K562 (cell line): ENCODE data around the gene SRP9. TPM values are rescaled to one million over a fixed set of nuclear protein-coding genes. Genes with fewer than 3 reads are reported as not detected.

Experiments used
- CBFA2T2 ChIP-seq: fragments of 450-650 bp; conservative IDR thresholded peaks from 2 replicates; pipeline ENCODE4 v1.6.1; 2017; ENCODE audit warnings: mild to moderate bottlenecking
- CTCFL ChIP-seq: IDR thresholded peaks from 2 replicates; pipeline ENCODE4 v1.6.1; 2011; ENCODE audit warnings: borderline replicate concordance, low read depth, mild to moderate bottlenecking, moderate library complexity, low read length; ENCODE audit not compliant: insufficient read depth, poor library complexity, severe bottlenecking
- EGR1 ChIP-seq: fragments of 450-650 bp; conservative IDR thresholded peaks from 2 replicates; pipeline ENCODE4 v1.6.1; 2017; ENCODE audit warnings: mild to moderate bottlenecking
- ESRRA ChIP-seq: fragments of 450-650 bp; IDR thresholded peaks from 2 replicates; pipeline ENCODE4 v1.6.1; 2014; ENCODE audit warnings: low read depth, mild to moderate bottlenecking, moderate library complexity, borderline replicate concordance
- FOXK2 ChIP-seq, 2 experiments: fragments of 450-650 bp; IDR thresholded peaks in 1 of 2; conservative IDR thresholded peaks in 1 of 2; 2 replicates each; pipeline ENCODE4 v1.6.1; 2016; ENCODE audit warnings: low read depth in 2 of 2, mild to moderate bottlenecking in 1 of 2
- GATA2 ChIP-seq: sonication (generic); formaldehyde crosslinking; IDR thresholded peaks from 2 replicates; pipeline ENCODE4 v1.4.0; 2020; ENCODE audit warnings: mild to moderate bottlenecking, missing genetic modification reagents
- GATAD2A ChIP-seq: fragments of 450-650 bp; IDR thresholded peaks from 2 replicates; pipeline ENCODE4 v1.6.1; 2017
- GTF2B ChIP-seq: IDR thresholded peaks from 2 replicates; pipeline ENCODE4 v1.6.1; 2011; ENCODE audit not compliant: insufficient read length; ENCODE audit errors: extremely low read depth
- HMBOX1 ChIP-seq: sonication (generic); IDR thresholded peaks from 2 replicates; pipeline ENCODE4 v1.6.1; 2016
- MTA3 ChIP-seq: fragments of 450-650 bp; formaldehyde crosslinking; IDR thresholded peaks from 2 replicates; pipeline ENCODE4 v1.6.1; 2017; ENCODE audit warnings: mild to moderate bottlenecking, borderline replicate concordance
- NEUROD1 ChIP-seq: fragments of 150-350 bp; IDR thresholded peaks from 2 replicates; pipeline ENCODE4 v1.6.1; 2014; ENCODE audit warnings: borderline replicate concordance, low read length, low read depth; ENCODE audit not compliant: partially characterized antibody
- POLR2G ChIP-seq: fragments of 200-400 bp; formaldehyde crosslinking; IDR thresholded peaks from 2 replicates; pipeline ENCODE4 v1.6.1; 2017; ENCODE audit warnings: low read depth, mild to moderate bottlenecking, antibody characterized with exemption, low read length, moderate library complexity
- SMARCE1 ChIP-seq: fragments of 450-650 bp; IDR thresholded peaks from 2 replicates; pipeline ENCODE4 v1.7.1; 2016; ENCODE audit warnings: mild to moderate bottlenecking
- SMC3 ChIP-seq: conservative IDR thresholded peaks from 2 replicates; pipeline ENCODE4 v1.6.1; 2011; ENCODE audit warnings: low read depth, low read length, improper control_type of control experiment; ENCODE audit not compliant: insufficient read depth
- SOX6 ChIP-seq: fragments of 450-650 bp; IDR thresholded peaks from 2 replicates; pipeline ENCODE4 v1.6.1; 2014; ENCODE audit warnings: mild to moderate bottlenecking
- TAF7 ChIP-seq: fragments of 450-650 bp; IDR thresholded peaks from 2 replicates; pipeline ENCODE4 v1.6.1; 2016; ENCODE audit warnings: missing genetic modification characterization, missing compliant biosample characterization
- TAL1 ChIP-seq: fragments of 450-650 bp; IDR thresholded peaks from 2 replicates; pipeline ENCODE4 v1.6.1; 2016; ENCODE audit warnings: mild to moderate bottlenecking
- TCF15 ChIP-seq: fragments of 250-450 bp; sonication (Bioruptor Pico); IDR thresholded peaks from 2 replicates; pipeline ENCODE4 v1.8.0; 2022; ENCODE audit warnings: moderate library complexity, mild to moderate bottlenecking, inconsistent platforms
- TOE1 ChIP-seq, 2 experiments: fragments of 450-650 bp in 1 of 2; sonication (generic) in 1 of 2; formaldehyde crosslinking in 1 of 2; IDR thresholded peaks; 2 replicates each; pipeline versions ENCODE4 v1.7.1 to v1.8.0; 2016 to 2022; ENCODE audit warnings: borderline replicate concordance in 2 of 2, mild to moderate bottlenecking in 2 of 2, antibody characterized with exemption in 1 of 2, inconsistent platforms in 1 of 2, low read depth in 1 of 2, missing genetic modification reagents in 1 of 2, moderate library complexity in 1 of 2
- TRIM28 ChIP-seq: fragments of 450-650 bp; IDR thresholded peaks from 2 replicates; pipeline ENCODE4 v1.6.1; 2017
- ZFP30 ChIP-seq: fragments of 250-450 bp; sonication (Bioruptor Pico); IDR thresholded peaks from 2 replicates; pipeline ENCODE4 v1.8.0; 2022; ENCODE audit warnings: moderate library complexity, mild to moderate bottlenecking, inconsistent platforms, borderline replicate concordance
- ZKSCAN8 ChIP-seq: fragments of 200-800 bp; sonication (Bioruptor generic); IDR thresholded peaks from 2 replicates; pipeline ENCODE4 v1.6.1; 2016; ENCODE audit warnings: missing genetic modification characterization, missing compliant biosample characterization
- ZNF140 ChIP-seq: fragments of 250-450 bp; sonication (Bioruptor Pico); IDR thresholded peaks from 2 replicates; pipeline ENCODE4 v1.8.0; 2021; ENCODE audit warnings: moderate library complexity, mild to moderate bottlenecking, inconsistent platforms
- ZNF274 ChIP-seq: IDR thresholded peaks from 2 replicates; pipeline ENCODE4 v1.6.1; 2011; ENCODE audit warnings: low read depth, mild to moderate bottlenecking, low read length, moderate library complexity, borderline replicate concordance
- ZNF316 ChIP-seq: fragments of 450-650 bp; IDR thresholded peaks from 2 replicates; pipeline ENCODE4 v1.6.1; 2016
- polyA plus RNA-seq, 8 experiments: library from polyadenylated mRNA; depleted of rRNA in 4 of 8; stranded (reverse) in 5 of 8; unstranded in 3 of 8; fragments of >200 nt; fragmentation: Nextera tagmentation in 2 of 8; fragmentation: Illumina TruSeq in 1 of 8; extraction: Ambion mirVana in 2 of 8; extraction: Trizol in 1 of 8; gene quantifications; 2 replicates each; pipeline versions ENCODE4 v1.2.1 to v1.2.3, GENCODE V29; 2011 to 2014; ENCODE audit warnings: inconsistent platforms in 1 of 8, missing spikeins in 1 of 8
- total RNA-seq, 7 experiments: library from RNA; depleted of rRNA in 6 of 7; stranded (reverse); fragments of >200 nt in 6 of 7; fragmentation: Illumina TruSeq in 2 of 7; extraction: Trizol in 2 of 7; gene quantifications; 2 replicates each; pipeline versions ENCODE4 v1.2.1 to v1.2.3, GENCODE V29; 2011 to 2021; ENCODE audit warnings: low replicate concordance in 1 of 7

Gene SRP9
- total and polyA plus RNA-seq, 9 of the 15 experiments (the other 6 are each of a cell fraction or from before 2014, with no cell fraction given): 273 to 1,892 (median 668) TPM

- no peak for TF ChIP-seq FOXK2 (conservative IDR thresholded peaks at IDR 0.05 in 1 of 2, IDR thresholded peaks at IDR 0.05 in 1 of 2; ENCODE audit: low read depth in 2 of 2)
- TF ChIP-seq TCF15 (CRISPR knock-in tag): no peak
- TF ChIP-seq POLR2G: no peak
- peak; percentile 26; the same call in 1 of the 2 replicates for TF ChIP-seq ZNF316
- peak; percentile 52; the same call in 1 of the 2 replicates for TF ChIP-seq ESRRA
- peak; percentile 42 for TF ChIP-seq EGR1
- TF ChIP-seq NEUROD1: no peak
- peak; percentile 41; the same call in 1 of the 2 replicates for TF ChIP-seq TAL1
- 0 out of 2 replicates have a peak, but pooled peaks have one; percentile 25 for TF ChIP-seq TOE1 (IDR thresholded peaks at IDR 0.05; ENCODE audit: borderline replicate concordance)
- no peak for TF ChIP-seq TOE1 (CRISPR knock-in tag; IDR thresholded peaks at IDR 0.05; ENCODE audit: borderline replicate concordance, low read depth)
- 0 out of 2 replicates have a peak, but pooled peaks have one; percentile 36 for TF ChIP-seq MTA3
- TF ChIP-seq ZFP30 (CRISPR knock-in tag): no peak
- TF ChIP-seq ZNF140 (CRISPR knock-in tag): no peak
- peak; percentile 63 for TF ChIP-seq SMARCE1
- TF ChIP-seq GTF2B: no peak
- TF ChIP-seq SMC3: 0 out of 2 replicates have a peak, but pooled peaks have one; percentile 4
- TF ChIP-seq GATAD2A: 0 out of 2 replicates have a peak, but pooled peaks have one; percentile 37
- peak; percentile 66 for TF ChIP-seq CBFA2T2
- no peak for TF ChIP-seq TRIM28
- TF ChIP-seq TAF7 (tag): no peak
- no peak for TF ChIP-seq ZNF274
- TF ChIP-seq HMBOX1: peak; percentile 57; the same call in 1 of the 2 replicates
- TF ChIP-seq CTCFL: no peak
- 0 out of 2 replicates have a peak, but pooled peaks have one; percentile 36 for TF ChIP-seq SOX6
- TF ChIP-seq ZKSCAN8 (CRISPR knock-in tag): no peak
- TF ChIP-seq GATA2 (CRISPR knock-in tag): peak; percentile 87
These were observed 8.8 kb upstream of the SRP9 start (continued) for GRCh38 chr1:225768662-225769426.
